HG03558 (cell line): ENCODE results near the gene PBLD.

Experiments used
- ATAC-seq: cut with Tn5 transposase; IDR thresholded peaks from one replicate; pipeline ENCODE4 v1.9.1; 2021; ENCODE audit warnings: moderate number of reproducible peaks; ENCODE audit not compliant: unreplicated experiment; ENCODE audit errors: extremely low read depth

Gene PBLD

GRCh38 chr10:68332259-68333057 lies at the start of gene PBLD:
TSS of gene PBLD (minus strand) at chr10:68332928. CDS start at chr10:68306844, 26,084 bp downstream.
- no peak for ATAC-seq

- ATAC-seq: no peak
These were observed 38.9 kb upstream of the PBLD start for GRCh38 chr10:68371604-68372003.

GRCh38 chr10:68367121-68367520 lies 34.4 kb upstream of the PBLD start:
- no peak for ATAC-seq

- ATAC-seq: no peak
These were observed 33.9 kb upstream of the PBLD start for GRCh38 chr10:68366600-68366999.

GRCh38 chr10:68365611-68366010 lies 32.9 kb upstream of the PBLD start:
- ATAC-seq: no peak

DNA sequence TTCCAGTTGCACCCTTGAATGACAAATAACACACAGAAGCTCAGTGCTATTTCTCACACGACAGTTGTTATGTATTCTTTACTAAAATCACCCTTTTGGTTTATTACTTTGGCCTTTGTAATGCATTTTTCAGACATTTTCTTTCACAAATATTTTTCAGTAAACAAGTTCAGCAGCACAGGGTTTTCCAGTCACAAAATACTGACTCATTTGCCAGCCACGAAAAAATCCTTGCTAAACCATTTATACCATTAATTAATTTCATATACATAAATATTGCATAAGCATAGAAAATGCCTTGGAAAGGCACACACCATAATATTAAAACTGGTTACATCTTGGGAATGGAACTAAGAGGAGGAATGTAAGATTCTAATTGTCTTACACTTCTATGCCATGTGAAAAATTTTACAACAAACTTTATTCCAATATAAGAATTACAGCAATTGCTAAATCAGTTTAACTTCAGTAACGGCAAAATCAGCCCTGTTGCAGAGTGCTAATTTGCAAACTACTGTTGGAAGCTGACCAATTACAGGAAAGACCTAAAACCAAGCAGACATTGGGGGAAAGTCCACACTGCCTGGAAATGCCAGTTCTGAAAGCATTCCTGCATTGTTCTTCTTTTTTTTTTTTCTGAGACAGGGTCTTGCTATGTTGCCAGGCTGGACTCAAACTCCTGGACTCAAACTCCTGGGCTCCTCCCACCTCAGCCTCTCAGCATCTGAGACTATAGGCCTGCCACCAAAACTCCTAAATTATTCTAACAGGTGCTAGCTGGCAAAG lies 31.6 kb upstream of the PBLD start:
- no peak for ATAC-seq

DNA sequence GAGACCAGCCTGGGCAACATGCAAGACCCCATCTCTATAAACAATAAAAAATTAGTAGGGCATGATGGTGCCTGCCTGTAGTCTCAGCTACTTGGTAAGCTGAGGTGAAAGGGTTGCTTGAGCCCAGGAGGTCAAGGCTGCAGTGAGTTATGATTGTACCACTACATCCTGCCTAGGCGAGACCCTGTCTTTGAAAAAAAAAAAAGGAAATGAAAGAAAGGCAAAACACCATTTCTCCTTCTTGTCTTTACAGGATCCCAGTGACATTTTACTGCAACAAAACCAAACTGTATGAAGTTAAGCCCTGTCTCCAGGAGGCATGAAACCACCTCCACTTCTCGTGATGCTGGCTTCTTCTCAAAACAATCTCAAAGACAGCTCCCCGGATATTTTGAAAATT lies 29.9 kb upstream of the PBLD start:
- ATAC-seq: no peak

GRCh38 chr10:68359189-68359588 lies 26.5 kb upstream of the PBLD start:
- ATAC-seq: no peak

DNA sequence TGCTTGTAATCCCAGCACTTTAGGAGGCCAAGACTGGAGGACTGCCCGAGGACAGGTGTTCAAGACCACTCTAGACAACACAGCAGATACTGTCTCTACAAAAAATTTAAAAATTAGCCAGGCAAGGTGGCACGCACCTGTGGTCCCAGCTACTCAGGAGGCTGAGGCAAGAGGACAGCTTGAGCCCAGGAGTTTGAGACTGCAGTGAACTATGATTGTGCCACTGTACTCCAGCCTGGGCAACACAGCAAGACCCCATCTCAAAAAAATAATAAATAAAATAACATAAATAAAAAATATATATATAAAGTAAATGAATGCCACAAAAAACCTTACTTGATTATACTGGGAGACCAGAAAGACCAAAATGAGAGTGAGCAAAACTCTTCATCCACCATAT lies 20.8 kb upstream of the PBLD start:
- no peak for ATAC-seq

DNA sequence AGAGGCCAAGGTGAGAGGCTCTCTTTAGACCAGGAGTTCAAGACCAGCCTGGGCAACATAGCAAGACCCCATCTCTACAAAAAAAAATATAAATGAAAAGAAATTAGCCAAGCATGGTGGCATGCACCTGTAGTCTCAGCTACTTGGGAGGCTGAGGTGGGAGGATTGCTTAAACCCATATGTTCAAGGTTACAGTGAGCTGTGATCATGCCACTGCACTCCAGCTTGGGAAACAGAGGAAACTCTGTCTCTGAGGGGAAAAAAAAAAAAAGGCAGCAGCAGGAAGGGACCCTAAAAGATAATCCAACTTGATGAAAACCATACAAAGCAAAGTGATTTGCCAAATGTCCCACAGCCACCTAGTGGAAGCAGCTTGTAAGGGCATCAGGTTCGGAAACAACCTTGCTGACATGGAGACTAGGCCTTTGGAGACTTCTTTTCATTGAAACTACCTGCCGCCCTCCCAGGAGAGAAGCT lies 15.6 kb upstream of the PBLD start:
- ATAC-seq: no peak

DNA sequence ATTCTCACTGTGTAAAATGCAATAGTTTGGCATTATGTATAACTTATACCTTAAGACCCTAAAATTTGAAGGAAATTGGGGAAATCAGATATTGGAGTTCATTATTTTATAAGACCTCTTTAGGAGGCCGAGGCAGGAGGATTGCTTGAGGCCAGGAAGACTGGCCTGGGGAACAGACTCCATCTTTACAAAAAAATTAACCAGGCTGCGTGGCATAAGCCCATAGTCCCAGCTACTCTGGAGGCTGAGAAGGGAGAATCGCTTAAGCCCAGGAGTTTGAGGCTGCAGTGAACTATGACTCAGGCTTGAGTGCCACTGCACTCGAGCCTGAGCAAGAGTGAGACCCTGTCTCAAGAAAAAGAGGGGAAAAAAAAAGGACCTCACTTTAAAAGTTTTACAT lies 14.0 kb upstream of the PBLD start:
- ATAC-seq: no peak

DNA sequence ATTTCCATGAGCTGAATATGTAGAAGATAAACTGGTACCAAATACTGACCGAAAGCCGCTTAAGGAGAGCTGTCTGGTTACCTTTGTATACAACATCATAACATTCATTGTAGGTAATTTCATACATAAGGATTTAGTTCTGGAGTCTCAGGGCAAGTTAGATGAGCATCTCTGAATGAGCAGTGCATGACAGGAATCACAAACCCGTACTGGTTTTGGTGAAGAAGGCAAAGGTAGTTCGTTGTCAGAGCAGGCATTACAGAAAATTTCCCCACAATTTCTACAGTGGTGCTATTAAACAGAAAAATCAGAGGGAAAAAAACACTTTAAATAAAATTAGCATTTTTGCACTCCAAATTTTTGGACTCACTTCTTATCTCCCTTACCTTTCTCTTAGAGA lies 12.9 kb upstream of the PBLD start:
- ATAC-seq: no peak

GRCh38 chr10:68342909-68343516 lies 10.3 kb upstream of the PBLD start:
- no peak for ATAC-seq

- ATAC-seq: no peak
These were observed 7.8 kb upstream of the PBLD start for GRCh38 chr10:68340358-68341080.

- no peak for ATAC-seq
These were observed 4.1 kb upstream of the PBLD start for GRCh38 chr10:68336754-68337351.

- ATAC-seq: no peak
These were observed 2.1 kb upstream of the PBLD start for GRCh38 chr10:68334672-68335467.

- no peak for ATAC-seq
These were observed 1.0 kb upstream of the PBLD start for GRCh38 chr10:68333440-68334431.

DNA sequence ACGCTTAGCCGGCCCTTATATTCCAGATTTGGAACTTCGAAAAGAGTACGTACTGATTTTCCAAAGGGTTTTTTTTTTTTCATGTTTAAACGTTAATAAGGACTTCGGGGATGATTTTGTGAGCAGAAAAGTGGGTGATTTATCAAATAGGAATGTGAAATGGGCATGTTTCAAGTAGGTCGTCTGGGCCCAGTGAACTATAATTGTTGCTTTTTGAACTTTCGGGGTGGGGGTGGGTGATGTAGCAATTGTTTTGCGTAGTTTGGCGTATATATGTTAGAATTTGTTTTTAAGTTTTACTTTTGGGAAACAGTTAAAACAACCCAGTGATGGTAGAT lies 299 bp upstream of the PBLD start:
- no peak for ATAC-seq
